GM18526 (cell line): ENCODE measurements around the gene NRG3.

Experiments
- POLR2A ChIP-seq: IDR thresholded peaks from 3 replicates; pipeline ENCODE4 v1.6.1; 2011; ENCODE audit not compliant: insufficient read length; ENCODE audit errors: extremely low read depth

Gene NRG3

GRCh38 chr10:82981137-82981723 lies 1106.2 kb downstream of the NRG3 start:
- TF ChIP-seq POLR2A = no peak

GRCh38 chr10:82982110-82982608 lies 1107.2 kb downstream of the NRG3 start:
- TF ChIP-seq POLR2A = no peak

GRCh38 chr10:82986216-82986615 lies 1111.2 kb downstream of the NRG3 start:
- TF ChIP-seq POLR2A = no peak

GRCh38 chr10:83007510-83007909 lies 1132.5 kb downstream of the NRG3 start:
- TF ChIP-seq POLR2A = no peak

GRCh38 chr10:83012866-83013265 lies 1137.9 kb downstream of the NRG3 start:
- no peak for TF ChIP-seq POLR2A

- TF ChIP-seq POLR2A = no peak
These were observed 1142.3 kb downstream of the NRG3 start for GRCh38 chr10:83017076-83017867.

GRCh38 chr10:83023662-83024061 lies 1148.7 kb downstream of the NRG3 start:
- TF ChIP-seq POLR2A = no peak
